Parietal lobe (tissue), 2 donors: ENCODE data around the gene SNX5. TPM values are rescaled to one million over a fixed set of nuclear protein-coding genes. Genes with fewer than 3 reads are reported as not detected.

Experiments
- small RNA-seq: library from RNA; depleted of rRNA; stranded (forward); fragments of <200 nt; gene quantifications from one replicate; pipeline ENCODE3, GENCODE V24; 2014; ENCODE audit warnings: low replicate concordance
- total RNA-seq: library from RNA; depleted of rRNA; stranded (reverse); fragments of >200 nt; gene quantifications from one replicate; pipeline ENCODE4 v1.2.3, GENCODE V29; 2014

SNX5 gene
- total RNA-seq: 104 TPM

DNA sequence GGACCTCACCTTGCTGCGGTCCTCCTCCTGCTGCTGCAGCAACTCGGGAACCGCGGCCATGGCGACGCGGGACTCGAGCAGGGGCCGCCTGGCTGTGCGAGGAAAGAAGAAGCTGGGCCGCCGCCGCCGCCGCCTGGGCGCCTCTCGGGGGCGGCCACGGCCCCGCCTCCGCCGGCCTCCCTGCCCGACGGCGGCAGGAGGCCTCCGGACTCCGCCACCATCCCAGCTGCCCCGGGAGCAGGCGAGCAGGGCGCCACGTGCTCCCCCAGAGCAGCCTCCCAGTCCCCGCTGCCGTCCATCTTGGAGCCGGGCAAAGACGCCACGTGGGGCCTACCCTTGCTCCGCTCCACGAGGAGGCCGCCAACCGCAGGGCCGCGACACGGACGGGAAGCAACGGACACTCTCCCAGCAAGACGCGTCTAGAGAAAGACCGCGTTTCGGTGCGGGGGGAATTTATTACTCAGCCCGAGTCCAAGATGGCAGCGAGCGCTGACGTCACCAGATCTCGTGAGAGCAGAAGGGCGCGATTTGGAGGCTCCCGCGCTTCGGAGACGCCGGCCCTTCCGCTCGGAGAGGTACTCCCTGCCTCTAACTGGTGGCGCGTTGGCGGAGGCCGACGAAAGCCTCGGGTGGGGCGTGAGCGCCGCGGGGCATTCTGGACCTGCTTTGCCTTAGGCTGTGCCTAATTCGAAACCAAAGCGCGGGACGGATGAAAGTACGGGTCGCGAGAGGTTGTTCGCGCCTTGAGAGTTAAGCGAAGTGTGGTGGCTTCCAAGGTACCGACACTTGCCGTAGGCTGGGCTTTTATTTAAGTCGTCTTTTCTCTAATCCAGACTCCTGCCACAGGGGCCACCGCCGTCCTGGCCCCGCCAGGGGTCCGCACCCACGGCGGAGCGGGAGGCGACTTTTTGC is at the start of gene SNX5, which contains the start of gene MGME1:
SNX5 (minus strand) TSS at position 429 of the 912 bp plus-strand sequence; CDS start at position 60, 369 bp downstream.
MGME1 (plus strand) TSS at position 653 of the 912 bp plus-strand sequence. CDS start 842 bp downstream, outside the sequence.

Small RNA genes lying within 50 kb of the gene (small RNA-seq; reads per million reads assigned to genes)
- gene RNU6-192P: not detected
- 186 reads per million, percentile 96 among the genes with 10 or more reads in this experiment for gene SNORD17

Other genes starting within 250 kb of the SNX5 start
- gene MGME1, start 224 bp upstream of the SNX5 start, total RNA-seq: 9.1 TPM
- gene OVOL2, start 89.1 kb upstream of the SNX5 start, total RNA-seq: 0.94 TPM
- 32.2 TPM for gene KAT14, start 169.1 kb upstream of the SNX5 start, total RNA-seq
- gene PET117, start 169.1 kb upstream of the SNX5 start, total RNA-seq: 16.9 TPM